Measurements from ENCODE around the gene ISG20L2.

ISG20L2 gene

DNA sequence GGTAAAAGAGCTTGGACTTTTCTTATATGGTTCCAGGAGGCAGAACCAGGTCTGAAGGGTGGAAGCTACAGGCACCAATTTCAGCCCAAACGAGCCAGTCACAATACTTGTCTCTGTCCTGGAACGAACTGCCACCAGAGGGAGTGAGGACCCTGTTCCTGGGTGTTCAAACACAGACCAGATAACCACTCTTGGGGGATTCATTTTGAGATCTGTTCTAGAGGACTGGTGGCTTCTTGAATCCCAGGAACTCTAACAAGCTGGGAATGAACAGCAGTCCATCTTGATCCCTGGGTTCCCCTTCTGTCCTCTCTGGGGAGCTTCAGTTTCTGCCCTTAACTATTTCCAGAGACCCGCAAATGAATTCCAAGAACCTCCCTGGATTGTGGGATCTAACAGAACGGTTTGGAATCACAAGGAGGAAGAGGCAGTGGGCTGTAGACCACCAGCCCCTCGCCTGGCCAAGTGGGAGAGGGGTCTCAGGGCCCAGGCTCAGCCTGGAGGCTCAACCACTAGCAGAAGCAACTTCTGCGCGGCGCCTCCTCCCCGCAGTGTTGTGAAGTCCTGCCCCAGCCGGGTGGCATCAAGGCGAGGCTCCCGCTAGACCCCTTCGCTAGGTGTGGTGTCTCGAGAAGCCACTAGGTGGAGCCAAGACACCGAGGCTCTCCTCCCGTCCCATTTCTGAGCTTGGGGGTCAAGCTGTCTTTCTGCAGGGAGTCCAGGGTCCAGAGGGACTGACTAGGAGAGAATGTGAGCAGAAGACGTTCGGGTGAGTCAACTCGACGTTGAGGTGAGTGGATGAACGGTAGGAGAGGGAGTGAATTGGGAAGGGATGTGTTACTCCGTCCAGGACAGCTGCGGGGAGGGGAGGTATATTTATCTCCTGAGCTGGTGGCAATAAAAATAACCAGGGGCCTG lies 39.3 kb downstream of the ISG20L2 start:
- peak; percentile 78 for DNase-seq (ENCODE audit: low spot score)

DNA sequence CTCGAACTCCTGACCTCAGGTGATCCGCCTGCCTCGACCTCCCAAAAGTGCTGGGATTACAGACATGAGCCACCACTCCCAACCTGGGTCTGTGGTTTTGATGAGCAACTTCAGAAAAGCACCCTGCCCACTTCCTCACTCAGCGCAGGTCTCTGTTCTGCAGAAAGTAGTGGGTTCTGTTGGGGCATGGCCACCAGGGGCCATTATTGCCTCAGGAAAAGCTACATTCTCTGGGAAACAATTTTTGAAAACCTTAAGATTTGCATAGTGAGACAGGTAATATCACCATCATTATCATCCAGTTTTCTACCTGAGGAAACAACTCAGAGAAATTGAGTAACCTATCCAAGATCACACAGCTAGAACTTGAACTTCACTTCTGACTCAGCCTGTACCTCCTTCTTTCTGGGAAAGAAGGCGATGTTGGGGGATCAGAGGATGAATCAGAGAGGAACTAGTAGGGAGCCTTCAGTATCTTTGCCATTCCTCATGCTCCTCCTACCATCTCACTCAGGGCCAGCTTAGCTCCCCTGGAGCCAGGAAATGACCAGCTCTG lies 44.3 kb downstream of the ISG20L2 start:
- peak; percentile 12 for DNase-seq (ENCODE audit: low spot score)

DNA sequence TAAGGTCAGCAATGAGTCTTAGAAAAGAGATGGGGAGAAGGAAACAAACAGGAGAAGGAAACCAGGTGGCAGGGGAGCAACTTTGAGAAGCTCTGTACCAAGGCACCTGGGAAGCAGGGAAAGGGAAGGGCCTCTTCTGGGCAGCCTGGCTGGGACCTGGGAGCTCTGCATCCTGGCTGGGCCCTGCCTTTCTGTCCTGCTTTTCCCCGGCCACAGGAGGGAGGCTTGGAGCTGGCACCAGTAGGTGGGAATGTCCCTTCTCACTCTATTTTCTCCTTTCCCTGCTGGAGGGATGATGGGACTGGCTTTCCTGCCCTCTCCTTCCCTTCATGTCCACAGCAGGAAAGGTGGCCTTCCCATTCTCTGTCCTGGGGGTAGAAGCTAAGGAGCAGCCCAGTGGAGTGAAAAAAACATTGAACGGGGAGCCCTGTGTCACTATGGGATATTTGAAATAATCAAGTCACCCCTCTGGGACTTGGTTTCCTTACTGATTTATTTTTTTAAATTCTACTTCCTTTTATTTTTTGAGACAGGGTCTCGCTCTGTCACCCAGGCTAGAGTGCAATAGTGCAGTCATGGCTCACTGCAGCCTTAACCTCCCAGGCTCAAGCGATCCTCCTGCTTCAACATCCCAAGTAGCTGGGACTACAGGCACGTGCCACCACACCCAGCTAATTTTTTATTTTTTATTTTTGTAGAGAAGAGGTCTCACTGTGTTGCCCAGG lies 46.2 kb downstream of the ISG20L2 start:
- no peak for DNase-seq (ENCODE audit: low spot score)

DNA sequence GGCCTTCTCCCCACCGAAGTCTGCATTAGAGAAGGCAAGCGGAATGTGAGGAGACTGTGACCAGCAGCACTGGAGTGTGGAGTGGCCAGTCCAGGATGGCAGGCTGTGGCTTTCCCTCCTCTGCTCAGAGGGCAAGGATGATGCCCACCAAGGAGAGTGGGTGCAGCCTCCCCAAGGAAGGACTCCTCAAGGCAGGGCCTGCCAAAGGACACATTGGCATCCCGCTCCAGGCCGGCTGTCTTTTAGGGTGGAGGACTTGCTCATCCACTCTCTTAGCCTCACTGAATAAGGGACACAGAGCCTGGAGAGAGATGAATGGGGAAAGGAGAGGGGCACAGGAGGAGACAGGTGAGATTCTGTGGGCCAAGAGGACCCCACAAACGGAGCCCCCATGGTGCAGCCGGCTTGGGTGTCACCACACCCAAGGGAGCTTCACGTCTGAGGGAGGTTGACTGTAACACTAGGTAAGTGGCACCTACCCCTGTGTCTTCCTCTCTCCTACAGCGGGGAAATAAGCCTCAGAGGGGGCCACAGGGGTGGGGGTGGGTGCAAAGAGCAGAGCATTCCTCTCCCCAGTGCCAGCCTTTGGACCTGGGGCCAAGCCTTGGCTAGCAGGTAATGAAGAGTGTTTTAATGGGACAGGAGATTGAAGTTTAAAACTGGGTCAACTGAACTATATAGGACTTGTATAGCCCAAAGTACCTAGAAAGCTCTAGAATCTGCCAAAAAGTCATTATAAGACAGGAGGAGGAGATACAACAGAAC lies 47.2 kb downstream of the ISG20L2 start:
- no peak for DNase-seq (ENCODE audit: low spot score)

DNA sequence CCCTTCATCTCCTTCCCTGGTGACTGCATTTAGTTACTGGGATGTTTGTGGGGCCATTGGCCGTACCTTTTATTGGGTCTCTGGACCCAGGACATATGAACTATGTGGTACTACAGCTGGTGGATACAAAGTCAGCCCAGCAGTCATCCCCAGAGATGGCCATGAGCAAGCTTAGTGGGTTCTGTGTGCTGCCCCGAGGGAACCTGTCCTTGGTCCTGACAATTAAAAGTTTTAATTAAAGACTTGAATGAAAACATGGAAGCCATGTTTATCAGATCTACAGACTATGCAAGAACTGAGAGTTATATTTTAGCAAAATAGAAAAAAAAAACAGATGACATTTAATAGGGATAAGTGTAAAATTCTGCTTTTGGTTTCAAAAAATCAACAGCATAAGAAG lies 48.5 kb downstream of the ISG20L2 start:
- no peak for DNase-seq (ENCODE audit: low spot score)

DNA sequence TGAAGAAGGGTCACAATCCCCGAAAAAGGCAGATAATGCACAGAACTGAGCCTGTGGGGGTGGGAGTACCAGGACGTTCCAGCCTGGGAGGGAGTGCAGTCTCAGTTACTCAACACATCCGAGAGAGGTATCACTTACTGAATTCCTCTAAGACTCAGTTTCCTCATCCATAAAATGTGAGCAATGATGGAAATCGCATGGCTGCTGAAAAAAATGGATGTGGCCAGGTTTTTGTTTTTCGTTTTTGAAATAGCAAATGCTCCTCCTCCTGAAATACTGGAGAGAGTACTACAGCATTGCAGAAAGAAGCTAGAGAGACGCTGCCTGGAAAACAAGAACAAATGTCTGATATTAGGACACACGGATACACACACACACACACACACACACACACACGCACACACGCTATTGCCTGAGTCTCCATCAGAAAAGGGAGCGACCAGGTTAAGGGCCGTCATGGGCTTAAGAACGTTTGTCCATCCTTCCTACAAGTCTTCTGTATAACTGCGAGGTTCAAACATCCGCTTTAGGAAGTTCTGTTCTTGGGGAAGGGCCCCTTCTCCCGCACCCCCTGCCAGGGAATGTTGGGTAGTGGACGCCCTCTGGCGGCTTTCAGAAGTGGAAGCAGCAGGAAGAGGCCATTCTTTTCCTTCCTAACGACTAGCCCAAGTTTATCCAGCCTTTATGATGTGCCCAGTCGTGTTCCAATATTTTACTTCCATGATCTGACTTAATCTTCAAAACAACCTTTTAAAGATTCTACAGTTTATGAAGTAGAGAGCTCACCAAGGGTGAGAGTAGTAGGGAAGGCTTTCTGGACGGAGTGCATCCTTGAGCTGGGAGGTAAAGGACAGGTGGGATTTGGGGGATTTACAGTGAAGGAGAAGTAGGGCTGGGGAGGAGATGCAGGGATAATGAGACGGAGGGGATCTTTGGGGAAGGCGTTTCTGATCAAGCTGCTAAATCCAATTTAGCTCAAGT lies 50.7 kb downstream of the ISG20L2 start:
- peak; percentile 36 for DNase-seq (ENCODE audit: low spot score)

DNA sequence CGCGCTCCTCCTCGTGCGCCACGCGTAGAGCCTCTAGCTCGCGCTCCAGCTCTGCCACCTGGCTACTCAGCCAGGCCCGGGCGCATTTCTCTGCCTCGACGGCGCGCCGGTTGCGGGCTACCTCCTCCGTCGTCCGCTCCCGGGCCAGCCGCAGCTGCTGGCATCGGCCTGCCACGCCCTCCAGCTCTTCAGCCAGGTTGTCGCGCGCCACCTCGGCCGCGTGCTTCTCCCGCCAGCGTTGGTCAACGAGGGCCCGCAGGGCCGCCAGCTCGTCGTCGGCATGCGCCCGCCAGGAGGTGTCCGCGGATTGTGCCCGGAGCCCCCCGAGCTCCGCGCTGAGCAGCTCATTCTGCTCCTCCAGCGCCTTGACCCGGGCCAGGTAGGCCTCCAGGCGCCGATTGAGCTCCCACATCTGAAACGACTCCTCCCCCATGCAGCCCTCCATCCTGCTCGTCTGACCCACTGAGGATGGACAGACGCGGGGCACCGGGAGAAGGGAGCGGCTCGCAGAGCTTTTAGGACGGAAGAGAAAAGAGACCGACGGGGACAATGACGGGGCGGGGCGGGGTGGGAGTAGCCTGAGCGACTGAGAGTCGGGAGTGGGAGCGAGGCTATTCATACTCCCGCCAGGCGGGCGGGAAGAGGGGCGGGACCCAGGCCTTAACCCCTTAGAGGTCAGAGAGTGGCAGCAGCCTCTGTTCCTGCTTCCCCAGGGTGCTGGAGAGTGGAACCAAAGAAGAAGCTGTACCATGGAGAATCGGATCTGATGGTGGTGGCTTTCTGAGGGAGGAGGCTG lies 51.5 kb downstream of the ISG20L2 start, which contains the start of gene NES:
Gene NES, minus strand, starts transcription at position 588 of the 796 bp plus-strand sequence. Its CDS starts 143 bp downstream, at position 445.
- DNase-seq (ENCODE audit: low spot score): no peak

DNA sequence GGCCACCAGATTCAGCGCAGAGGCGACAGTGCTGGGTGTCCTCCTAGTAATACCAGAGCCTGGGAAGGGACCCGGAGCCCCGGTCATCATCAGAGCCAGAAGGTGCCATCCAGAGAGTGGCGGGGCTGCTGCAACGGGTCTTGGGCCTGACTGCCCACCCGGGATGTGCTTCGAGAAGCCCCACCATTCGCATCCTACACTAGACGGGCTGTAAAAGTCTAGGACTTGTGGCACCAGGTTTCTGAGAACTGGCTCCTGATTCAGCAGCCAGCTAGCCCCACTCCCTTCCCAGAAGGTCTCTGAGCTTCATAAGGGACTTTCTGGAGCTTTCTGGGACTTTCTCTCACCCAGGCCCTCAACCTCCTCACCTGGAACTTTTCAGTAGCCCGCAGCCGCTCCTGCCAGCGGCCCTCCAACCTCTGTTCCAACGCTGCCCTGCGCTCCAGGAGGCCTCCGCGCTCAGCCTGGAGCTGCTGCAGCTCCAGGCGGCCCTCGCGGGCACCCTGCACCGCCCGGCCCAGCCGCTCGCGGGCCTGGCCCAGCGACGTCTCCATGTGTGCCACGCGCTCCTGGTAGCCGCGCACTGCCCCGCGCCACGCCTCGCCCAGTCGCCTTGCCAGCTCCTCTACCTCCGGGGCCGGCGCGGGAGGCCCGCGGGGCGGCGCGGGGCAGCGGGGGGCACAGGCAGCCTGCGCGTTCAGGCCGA lies 52.3 kb downstream of the ISG20L2 start:
- no peak for DNase-seq (ENCODE audit: low spot score)

DNA sequence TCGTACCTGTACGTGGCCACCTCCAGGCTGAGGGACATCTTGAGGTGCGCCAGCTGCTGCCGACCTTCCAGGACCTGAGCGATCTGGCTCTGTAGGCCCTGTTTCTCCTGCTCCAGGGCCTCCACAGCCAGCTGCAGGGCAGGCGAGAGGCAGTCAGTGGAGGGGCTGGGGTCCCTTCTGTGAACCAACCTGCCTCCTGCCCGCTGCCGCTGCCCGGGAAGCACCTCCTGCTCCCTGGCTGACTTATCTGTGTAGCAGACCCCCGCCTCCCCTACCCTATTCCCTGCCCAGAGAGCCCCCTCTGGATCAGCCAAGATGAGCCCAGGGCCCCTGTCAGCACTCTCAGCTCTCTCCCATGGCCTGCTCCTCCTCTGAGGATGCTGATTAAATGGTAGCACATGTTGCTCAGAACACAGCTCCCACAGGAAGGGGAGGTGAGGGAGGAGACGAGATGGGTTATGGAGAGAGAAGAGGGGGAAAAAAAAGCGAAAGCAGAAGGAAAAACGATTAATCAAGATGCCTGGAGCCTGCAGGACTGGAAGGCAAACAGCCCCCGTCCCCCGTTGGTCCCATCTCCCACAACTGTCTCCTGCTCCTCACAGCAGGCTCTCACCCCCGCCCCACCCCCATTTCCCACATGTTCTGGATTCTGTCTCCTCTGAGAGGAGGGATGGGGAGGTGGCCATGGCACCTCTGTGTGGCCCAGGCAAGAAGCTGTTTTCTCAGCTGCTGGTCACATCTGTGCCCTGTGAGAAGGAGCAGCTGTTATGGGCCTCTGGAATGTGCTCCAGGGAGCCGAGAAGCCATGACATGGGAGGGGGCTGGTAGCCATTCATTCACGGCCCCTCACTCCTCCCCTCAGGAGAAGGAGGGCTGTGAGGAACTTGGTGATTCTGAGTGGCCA lies 53.1 kb downstream of the ISG20L2 start:
- no peak for DNase-seq (ENCODE audit: low spot score)

DNA sequence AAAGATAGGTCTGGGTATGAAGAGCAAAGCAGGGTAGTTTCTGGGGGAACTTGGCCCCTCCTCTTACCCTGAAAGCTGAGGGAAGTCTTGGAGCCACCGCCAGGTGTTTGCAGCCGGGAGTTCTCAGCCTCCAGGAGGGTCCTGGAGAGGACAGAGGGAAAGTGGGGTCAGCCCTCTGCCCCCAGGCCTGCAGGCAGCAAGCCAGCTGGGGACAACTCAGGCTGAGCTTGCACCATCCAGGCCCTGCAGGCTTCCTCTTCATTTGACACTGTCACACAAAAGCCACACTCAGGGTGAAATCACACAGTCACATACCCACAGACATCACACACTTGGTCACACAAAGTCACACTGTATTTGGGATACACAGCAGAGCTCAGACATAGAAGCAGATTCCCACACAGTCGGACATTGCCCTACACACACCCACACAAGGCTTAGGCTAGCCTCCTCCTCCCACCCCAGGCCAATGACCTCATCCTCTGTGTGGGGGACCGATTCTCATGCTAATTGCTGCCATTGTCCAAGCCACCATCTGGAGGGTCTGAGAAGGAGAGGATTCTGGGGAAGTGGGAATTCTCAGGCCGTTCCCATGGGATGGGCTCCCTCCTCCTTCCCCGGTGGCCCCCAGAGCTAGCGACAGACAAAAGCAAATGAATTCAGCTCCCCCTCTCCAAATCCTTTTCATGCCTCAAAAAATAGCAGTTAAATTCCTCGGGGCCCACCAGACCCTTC lies 55.0 kb downstream of the ISG20L2 start:
- no peak for DNase-seq (ENCODE audit: low spot score)
